ENCODE measurements around the gene KCND2.

DNA sequence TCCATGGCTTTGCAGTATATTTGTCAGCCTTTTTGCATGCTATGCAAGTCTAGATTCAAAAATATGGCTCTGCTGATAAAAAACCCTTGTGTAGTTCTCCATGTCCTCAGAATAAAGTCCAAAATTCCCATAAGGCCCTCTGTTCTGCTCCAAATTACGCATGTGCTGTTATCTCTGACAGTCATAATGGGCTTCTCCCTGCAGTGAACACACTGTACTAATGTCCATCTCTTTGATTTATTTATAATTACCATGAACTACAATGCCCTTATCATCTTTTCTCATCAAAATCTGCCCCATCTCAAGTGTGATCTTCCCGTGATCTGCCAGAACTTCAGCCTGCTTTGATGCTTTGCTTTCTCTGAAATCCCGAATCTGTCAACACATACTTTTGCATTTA is 497.2 kb downstream of the KCND2 start:
- no peak for TF ChIP-seq CTCF (IDR thresholded peaks at IDR 0.05; ENCODE audit: borderline replicate concordance, extremely low read depth, low read length, poor library complexity, severe bottlenecking)
- no peak for TF ChIP-seq EZH2 (IDR thresholded peaks at IDR 0.05; ENCODE audit: borderline replicate concordance, low read depth, low read length, severe bottlenecking)

Data from DND-41 (cell line).